Measurements from ENCODE around the gene BEX5. TPM values are rescaled to one million over a fixed set of nuclear protein-coding genes. Genes with fewer than 3 reads are reported as not detected.

BEX5 gene
- total and polyA plus RNA-seq, 9 of the 15 experiments (the other 6 are each of a cell fraction or from before 2014, with no cell fraction given) = 0.49 to 3.2 (median 1.6) TPM

- no peaks in the 10 kb centered on the region for H3K9me3 ChIP-seq (replicated peaks; ENCODE audit: control insufficient read depth, insufficient read depth, low read depth, low read length)
Observed at GRCh38 chrX:102154218-102154860, 1.4 kb downstream of the BEX5 start.

More at GRCh38 chrX:102154218-102154860, 1.4 kb downstream of the BEX5 start:
- Histone ChIP-seq H4K20me1 (replicated peaks; ENCODE audit: control insufficient read depth, insufficient read depth, low read length) (no peaks in the 10 kb centered on the region), H3K4me2 (ENCODE audit: insufficient read depth, low read length) (no peak overlapping the region), H3K79me2 (ENCODE audit: control insufficient read depth, insufficient read depth, low read length) (no peaks in the 10 kb centered on the region), H3K9ac (ENCODE audit: insufficient read depth in 1 of 2, low read depth in 2 of 2, low read length in 2 of 2) (no peak overlapping the region), H3K27ac (ENCODE audit: extremely low read depth, low read depth, low read length) (no peak overlapping the region), H3K9me1 (ENCODE audit: control insufficient read depth, insufficient read depth, low read length) (no peaks in the 10 kb centered on the region), H2AFZ (ENCODE audit: low read depth, low read length) (no peak overlapping the region), H3K27me3 (ENCODE audit: control insufficient read depth in 2 of 2, insufficient read depth in 2 of 2, low read length in 2 of 2) (no peaks in the 10 kb centered on the region), H3K4me1 (replicated peaks in 1 of 2; ENCODE audit: control insufficient read depth in 2 of 2, insufficient read depth in 2 of 2, low read length in 2 of 2) (no peaks in the 10 kb centered on the region; a peak in 1 of 5 replicates), H3K4me3 (no peak overlapping the region), H3K36me3 (ENCODE audit: control insufficient read depth, insufficient read depth, low read length) (no peaks in the 10 kb centered on the region)
- FAIRE-seq = no peak
- ChIA-PET CTCF (ENCODE audit: low intra/inter-chr PET ratio) (no interaction called here), POLR2A (no interaction called here)
- peak in 2 of 4 experiments; percentile 9 to 11 for DNase-seq (ENCODE audit: extremely low read depth in 1 of 4, low spot score in 3 of 4)
- TF ChIP-seq MTA1 (IDR thresholded peaks at IDR 0.05; ENCODE audit: borderline replicate concordance) (no peak), OTX1 (CRISPR knock-in tag; IDR thresholded peaks at IDR 0.05) (no peak), ZNF764 (CRISPR knock-in tag; IDR thresholded peaks at IDR 0.05; ENCODE audit: low read depth) (no peak), SPI1 (IDR thresholded peaks at IDR 0.05; ENCODE audit: borderline replicate concordance, low read depth, low read length) (no peak), CTCFL (IDR thresholded peaks at IDR 0.05; ENCODE audit: borderline replicate concordance, insufficient read depth, low read depth, low read length, poor library complexity, severe bottlenecking) (peak; percentile 38), TCFL5 (CRISPR knock-in tag; conservative IDR thresholded peaks at IDR 0.05) (no peak), IRF9 (tag; IDR thresholded peaks at IDR 0.05) (no peak), ZNF766 (CRISPR knock-in tag; conservative IDR thresholded peaks at IDR 0.05) (no peak), GTF3C2 (IDR thresholded peaks at IDR 0.05; ENCODE audit: borderline replicate concordance, extremely low read depth, insufficient read length) (no peak), ZNF57 (CRISPR knock-in tag; IDR thresholded peaks at IDR 0.05) (no peak), CTCF (IDR thresholded peaks at IDR 0.05 in 2 of 3, conservative IDR thresholded peaks at IDR 0.05 in 1 of 3; ENCODE audit: insufficient read depth in 2 of 3, low read depth in 1 of 3, low read length in 3 of 3) (peak in 2 of 3 experiments; percentile 27 to 45; a peak in 4 of 6 replicates)
- intact Hi-C loops (cut with micrococcal nuclease) (no loop called here), in situ Hi-C loops (cut with MboI) (loop anchor here (25.0 kb wide), 1 partner anchor 308 kb away; the partner anchor contains the start of gene TCP11X2)
- peak; percentile 50; the same call in 2 of the 3 replicates for ATAC-seq
- 0% methylated on average over 10 of the region's 11 CpGs for WGBS (ENCODE audit: insufficient coverage, low coverage, missing lambda C conversion rate)
- BruUV-seq (replicated peaks) = no TSS peak

All from K562 (cell line).